Keratinocyte (primary cell): ENCODE measurements around the gene PSD4. TPM values are rescaled to one million over a fixed set of nuclear protein-coding genes. Genes with fewer than 3 reads are reported as not detected.
A peak's percentile ranks its signal among the peaks of the same experiment; 100 is the strongest.

Experiments used
- DNase-seq: peaks from one replicate; pipeline ENCODE4 v3.0.0-alpha.2; 2011; ENCODE audit warnings: low read depth, missing footprints, low spot score
- FAIRE-seq: peaks from 2 replicates; lab custom pipeline; 2011; peaks lifted over from hg19 to GRCh38; lab: Jason Lieb, UNC
- H2AFZ ChIP-seq: 2 replicates; pipeline ENCODE4 v1.6.0; 2012; ENCODE audit warnings: low read length, control low read depth, inconsistent platforms; ENCODE audit not compliant: control insufficient read depth
- H3K27ac ChIP-seq: 2 replicates; pipeline ENCODE4 v1.5.1; 2011; ENCODE audit warnings: low read length; ENCODE audit not compliant: control insufficient read depth, insufficient read depth
- H3K27me3 ChIP-seq: 3 replicates; pipeline ENCODE4 v1.6.0; 2011; ENCODE audit warnings: low read length; ENCODE audit not compliant: control insufficient read depth, insufficient read depth; ENCODE audit errors: extremely low read depth
- H3K36me3 ChIP-seq, 2 experiments: 2 replicates in 1 of 2; 3 replicates in 1 of 2; pipeline ENCODE4 v1.5.1; 2011; ENCODE audit warnings: low read length in 2 of 2, mild to moderate bottlenecking in 1 of 2; ENCODE audit not compliant: control insufficient read depth in 2 of 2, insufficient read depth in 2 of 2; ENCODE audit errors: extremely low read depth in 1 of 2
- H3K4me1 ChIP-seq: 3 replicates; pipeline ENCODE4 v1.5.1; 2011; ENCODE audit warnings: low read length; ENCODE audit not compliant: control insufficient read depth, insufficient read depth; ENCODE audit errors: extremely low read depth
- H3K4me2 ChIP-seq: 3 replicates; pipeline ENCODE4 v1.6.0; 2011; ENCODE audit warnings: low read depth, low read length; ENCODE audit not compliant: control insufficient read depth, insufficient read depth; ENCODE audit errors: extremely low read depth
- H3K4me3 ChIP-seq, 3 experiments: fragments of 200-600 bp in 1 of 3; sonication (generic) in 1 of 3; 2 replicates in 2 of 3; 3 replicates in 1 of 3; pipeline ENCODE4 v1.5.1; 2011 to 2016; ENCODE audit warnings: low read length in 3 of 3, mild to moderate bottlenecking in 3 of 3, control low read depth in 2 of 3, inconsistent platforms in 1 of 3, low read depth in 1 of 3, mixed read lengths in 1 of 3, mixed run types in 1 of 3, moderate library complexity in 1 of 3; ENCODE audit not compliant: control insufficient read depth in 2 of 3, insufficient read depth in 2 of 3; ENCODE audit errors: extremely low read depth in 1 of 3
- H3K79me2 ChIP-seq: 2 replicates; pipeline ENCODE4 v1.6.0; 2012; ENCODE audit warnings: low read length; ENCODE audit not compliant: control insufficient read depth, insufficient read depth
- H3K9ac ChIP-seq: 3 replicates; pipeline ENCODE4 v1.6.0; 2011; ENCODE audit warnings: low read length; ENCODE audit not compliant: control insufficient read depth, insufficient read depth; ENCODE audit errors: extremely low read depth
- H3K9me1 ChIP-seq: 3 replicates; pipeline ENCODE4 v1.6.0; 2011; ENCODE audit warnings: low read length; ENCODE audit not compliant: control insufficient read depth, insufficient read depth; ENCODE audit errors: extremely low read depth
- H3K9me3 ChIP-seq: 2 replicates; pipeline ENCODE4 v1.5.1; 2012; ENCODE audit warnings: low read depth, low read length; ENCODE audit not compliant: control insufficient read depth
- H4K20me1 ChIP-seq: 3 replicates; pipeline ENCODE4 v1.6.0; 2011; ENCODE audit warnings: low read length; ENCODE audit not compliant: control insufficient read depth, insufficient read depth; ENCODE audit errors: extremely low read depth
- EZH2 ChIP-seq: IDR thresholded peaks from one replicate; pipeline ENCODE4 v1.6.1; 2012; ENCODE audit warnings: inconsistent platforms, mild to moderate bottlenecking, low read length, moderate library complexity
- dilution Hi-C: fragments of 300-500 bp; cut with MboI; formaldehyde crosslinking; loops from one replicate; pipeline ENCODE4 v1.7.0; 2020; ENCODE audit warnings: low sequenced_read_pairs; ENCODE audit not compliant: extremely low pct_ligation_motif_present
- polyA plus RNA-seq, 5 experiments: library from polyadenylated mRNA; depleted of rRNA in 3 of 5; stranded (reverse) in 3 of 5; stranded (forward) in 1 of 5; unstranded in 1 of 5; fragments of >200 nt; gene quantifications; 1 replicate in 1 of 5; 2 replicates in 3 of 5; 3 replicates in 1 of 5; pipeline versions ENCODE4 v1.2.1 to v1.2.3, GENCODE V29; 2011 to 2012; ENCODE audit warnings: missing spikeins in 2 of 5, low read depth in 1 of 5, low replicate concordance in 1 of 5
- TF ChIP-seq, protein P1 (sequence below), 3 experiments: IDR thresholded peaks in 1 of 3; conservative IDR thresholded peaks in 1 of 3; optimal IDR thresholded peaks in 1 of 3; 2 replicates in 2 of 3; 3 replicates in 1 of 3; pipeline versions ENCODE3 to v1.5.1; 2011; ENCODE audit warnings: low read length in 3 of 3, mild to moderate bottlenecking in 3 of 3, moderate library complexity in 2 of 3, control low read depth in 1 of 3, inconsistent platforms in 1 of 3; ENCODE audit not compliant: insufficient read depth in 2 of 3; ENCODE audit errors: extremely low read depth in 1 of 3

PSD4 gene
- polyA plus RNA-seq, 1 donor (not counting 4 experiments of a cell fraction or from before 2014, with no cell fraction given), result 11.1 TPM

GRCh38 chr2:113162869-113163268, 10.9 kb upstream of the PSD4 start:
- Histone ChIP-seq H3K9ac (no peak overlapping the region), H3K9me1 (peaks cover 7% of the 10 kb centered on the region), H3K4me1 (peaks cover 30% of the 10 kb centered on the region), H4K20me1 (peaks cover 7% of the 10 kb centered on the region), H3K4me3 (no peak overlapping the region), H2AFZ (no peak overlapping the region), H3K27me3 (no peaks in the 10 kb centered on the region), H3K79me2 (peaks cover 50% of the 10 kb centered on the region), H3K27ac (no peak overlapping the region), H3K9me3 (no peaks in the 10 kb centered on the region), H3K4me2 (no peak overlapping the region), H3K36me3 (peaks cover 4 to 8% of the 10 kb centered on the region in 2 experiments)
- TF ChIP-seq, protein P1, sequence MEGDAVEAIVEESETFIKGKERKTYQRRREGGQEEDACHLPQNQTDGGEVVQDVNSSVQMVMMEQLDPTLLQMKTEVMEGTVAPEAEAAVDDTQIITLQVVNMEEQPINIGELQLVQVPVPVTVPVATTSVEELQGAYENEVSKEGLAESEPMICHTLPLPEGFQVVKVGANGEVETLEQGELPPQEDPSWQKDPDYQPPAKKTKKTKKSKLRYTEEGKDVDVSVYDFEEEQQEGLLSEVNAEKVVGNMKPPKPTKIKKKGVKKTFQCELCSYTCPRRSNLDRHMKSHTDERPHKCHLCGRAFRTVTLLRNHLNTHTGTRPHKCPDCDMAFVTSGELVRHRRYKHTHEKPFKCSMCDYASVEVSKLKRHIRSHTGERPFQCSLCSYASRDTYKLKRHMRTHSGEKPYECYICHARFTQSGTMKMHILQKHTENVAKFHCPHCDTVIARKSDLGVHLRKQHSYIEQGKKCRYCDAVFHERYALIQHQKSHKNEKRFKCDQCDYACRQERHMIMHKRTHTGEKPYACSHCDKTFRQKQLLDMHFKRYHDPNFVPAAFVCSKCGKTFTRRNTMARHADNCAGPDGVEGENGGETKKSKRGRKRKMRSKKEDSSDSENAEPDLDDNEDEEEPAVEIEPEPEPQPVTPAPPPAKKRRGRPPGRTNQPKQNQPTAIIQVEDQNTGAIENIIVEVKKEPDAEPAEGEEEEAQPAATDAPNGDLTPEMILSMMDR (optimal IDR thresholded peaks at IDR 0.05 in 1 of 3, IDR thresholded peaks at IDR 0.05 in 1 of 3, conservative IDR thresholded peaks at IDR 0.05 in 1 of 3; ENCODE audit: extremely low read depth in 1 of 3, insufficient read depth in 2 of 3, low read length in 3 of 3), result no peak
- no peak for TF ChIP-seq EZH2
- FAIRE-seq (no peak), DNase-seq (no peak)
- dilution Hi-C loops, result no loop called here

- peak; percentile 84 for FAIRE-seq
- peak overlapping the region; percentile 25 for H3K4me2 ChIP-seq
These were observed 9.4 kb upstream of the PSD4 start for GRCh38 chr2:113164215-113164929.

More at GRCh38 chr2:113164215-113164929, 9.4 kb upstream of the PSD4 start:
- H3K27me3 ChIP-seq, result no peaks in the 10 kb centered on the region
- no peaks in the 10 kb centered on the region for H3K9me3 ChIP-seq
- peaks cover 45% of the 10 kb centered on the region for H3K79me2 ChIP-seq
- dilution Hi-C loops, result no loop called here
- H3K36me3 ChIP-seq, result peaks cover 9 to 21% of the 10 kb centered on the region in 2 experiments
- no peak for TF ChIP-seq EZH2
- TF ChIP-seq, protein P1 (optimal IDR thresholded peaks at IDR 0.05 in 1 of 3, IDR thresholded peaks at IDR 0.05 in 1 of 3, conservative IDR thresholded peaks at IDR 0.05 in 1 of 3; ENCODE audit: extremely low read depth in 1 of 3, insufficient read depth in 2 of 3, low read length in 3 of 3), result no peak
- peaks cover 4% of the 10 kb centered on the region for H3K9me1 ChIP-seq
- H3K9ac ChIP-seq, result no peak overlapping the region
- DNase-seq, result peak; percentile 61
- H3K4me3 ChIP-seq, result no peak overlapping the region
- H4K20me1 ChIP-seq, result peaks cover 7% of the 10 kb centered on the region
- H3K27ac ChIP-seq, result no peak overlapping the region
- H3K4me1 ChIP-seq, result peaks cover 15% of the 10 kb centered on the region
- H2AFZ ChIP-seq, result no peak overlapping the region
